ENCODE measurements around the gene NYAP1. TPM values are rescaled to one million over a fixed set of nuclear protein-coding genes. Genes with fewer than 3 reads are reported as not detected.
"Not testable (repeated sequence)": the region's sequence is repeated elsewhere in the genome, so short reads cannot be mapped to it uniquely, and the experiment has no call there.

Gene NYAP1
- total and polyA plus RNA-seq, 7 donors = 0.23 to 1.6 (median 1.4) TPM; not detected in 1

DNA sequence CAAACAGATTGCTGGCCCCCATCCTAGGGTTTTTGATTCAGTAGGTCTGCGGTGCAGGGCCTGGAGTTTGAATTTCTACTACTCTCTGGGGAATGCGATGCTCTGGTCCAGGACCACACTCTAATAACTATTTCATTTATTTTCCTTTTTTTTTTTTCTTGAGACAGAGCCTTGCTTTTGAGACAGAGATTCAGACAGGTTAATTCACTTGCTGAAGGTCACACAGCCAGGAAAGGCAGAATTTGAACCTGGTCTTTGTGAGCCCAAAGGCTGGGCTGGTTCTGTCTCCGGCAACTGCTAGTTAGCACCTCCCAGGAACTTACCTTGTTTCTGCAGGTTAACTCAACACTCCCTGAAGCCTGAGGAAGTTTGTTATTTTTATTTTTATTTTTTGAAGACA, 31.2 kb upstream of the NYAP1 start:
- Histone ChIP-seq H3K27me3 (no peaks in the 10 kb centered on the region), H3K4me1 (peaks cover 0 to 7% (median 2%) of the 10 kb centered on the region in 4 donors), H3K9me3 (no peaks in the 10 kb centered on the region), H3K27ac (no peak overlapping the region), H3K36me3 (no peaks in the 10 kb centered on the region), H3K4me3 (no peak overlapping the region)
- DNase-seq = no peak
- TF ChIP-seq CTCF (IDR thresholded peaks at IDR 0.05) (no peak), EP300 (IDR thresholded peaks at IDR 0.05) (no peak), POLR2AphosphoS5 (IDR thresholded peaks at IDR 0.05) (no peak), POLR2A (IDR thresholded peaks at IDR 0.05) (no peak)
- intact Hi-C loops (cut with DNase I) = no loop called here
- WGBS, 2 donors = 90 to 92% methylated on average over 3 of the region's 3 CpGs

- 96 to 97% methylated on average over 8 of the region's 8 CpGs for WGBS, 2 donors
- DNase-seq; H3K36me3 ChIP-seq; H3K9me3 ChIP-seq; H3K27me3 ChIP-seq; H3K4me3 ChIP-seq; H3K27ac ChIP-seq; H3K4me1 ChIP-seq; intact Hi-C loops (cut with DNase I): not testable (repeated sequence)
Observed at GRCh38 chr7:100453854-100454253, 29.9 kb upstream of the NYAP1 start.

DNA sequence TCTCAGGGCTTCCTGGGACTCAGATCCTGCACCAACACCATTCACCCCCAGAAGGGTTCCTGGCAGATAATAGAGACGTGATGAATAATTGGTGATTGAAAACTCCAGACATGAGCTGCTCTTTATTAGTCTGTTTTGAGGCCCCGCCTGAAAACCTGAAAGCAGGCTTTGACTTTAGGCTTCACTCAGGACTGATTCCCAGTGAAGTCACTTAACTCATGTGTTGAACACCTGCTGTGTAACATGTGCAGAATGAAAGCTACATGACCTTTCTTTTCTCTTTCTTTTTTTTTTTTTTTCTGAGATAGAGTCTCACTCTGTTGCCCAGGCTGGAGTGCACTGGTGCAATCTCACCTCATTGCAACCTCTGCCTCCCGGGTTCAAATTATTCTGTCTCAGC, 28.5 kb upstream of the NYAP1 start:
- Histone ChIP-seq H3K27ac (no peak overlapping the region), H3K9me3 (no peaks in the 10 kb centered on the region), H3K4me3 (no peak overlapping the region), H3K36me3 (no peaks in the 10 kb centered on the region), H3K4me1 (peaks cover 0 to 4% (median under 1%) of the 10 kb centered on the region in 4 donors), H3K27me3 (no peaks in the 10 kb centered on the region)
- DNase-seq = no peak
- intact Hi-C loops (cut with DNase I) = no loop called here
- no peak for TF ChIP-seq EP300 (IDR thresholded peaks at IDR 0.05)
- no peak for TF ChIP-seq POLR2AphosphoS5 (IDR thresholded peaks at IDR 0.05)
- no peak for TF ChIP-seq CTCF (IDR thresholded peaks at IDR 0.05)
- TF ChIP-seq POLR2A (IDR thresholded peaks at IDR 0.05) = no peak
- 86 to 87% methylated on average over 3 of the region's 3 CpGs for WGBS, 2 donors

DNA sequence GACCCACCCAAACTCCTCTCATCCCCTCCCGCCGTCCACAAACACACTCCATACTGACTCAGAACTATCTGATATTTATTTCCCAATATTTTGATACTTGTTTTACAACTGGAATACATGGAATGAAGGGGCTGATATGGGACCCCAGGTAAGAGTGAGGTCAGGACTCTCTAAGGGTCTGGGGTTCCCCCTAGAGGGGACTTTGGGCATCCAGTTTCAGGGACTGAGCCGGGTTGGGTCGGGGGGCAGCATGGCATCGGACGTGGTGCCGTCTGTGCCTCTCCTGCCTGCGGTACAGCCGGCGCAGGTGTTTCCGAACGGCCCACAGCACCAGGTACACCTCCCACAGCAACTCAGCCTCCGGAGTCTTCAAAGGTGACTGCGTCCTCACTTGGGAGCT, 27.2 kb upstream of the NYAP1 start:
- H3K36me3 ChIP-seq = peaks cover 0 to 5% (median 0%) of the 10 kb centered on the region in 4 donors
- TF ChIP-seq POLR2A (IDR thresholded peaks at IDR 0.05) (no peak), CTCF (IDR thresholded peaks at IDR 0.05) (no peak), EP300 (IDR thresholded peaks at IDR 0.05) (no peak), POLR2AphosphoS5 (IDR thresholded peaks at IDR 0.05) (no peak)
- intact Hi-C loops (cut with DNase I) = no loop called here
- H3K27me3 ChIP-seq = no peaks in the 10 kb centered on the region
- DNase-seq = no peak
- 93 to 94% methylated on average over 14 of the region's 14 CpGs for WGBS, 2 donors
- no peaks in the 10 kb centered on the region for H3K9me3 ChIP-seq
- no peak overlapping the region for H3K4me3 ChIP-seq
- no peaks in the 10 kb centered on the region for H3K4me1 ChIP-seq
- no peak overlapping the region for H3K27ac ChIP-seq

- H3K9me3 ChIP-seq = no peaks in the 10 kb centered on the region
- no peak for DNase-seq
- H3K27me3 ChIP-seq = no peaks in the 10 kb centered on the region
- TF ChIP-seq POLR2AphosphoS5 (IDR thresholded peaks at IDR 0.05) (no peak), EP300 (IDR thresholded peaks at IDR 0.05) (no peak), CTCF (IDR thresholded peaks at IDR 0.05) (no peak), POLR2A (IDR thresholded peaks at IDR 0.05) (no peak)
- no peak overlapping the region for H3K4me3 ChIP-seq
- intact Hi-C loops (cut with DNase I) = no loop called here
- 93 to 94% methylated on average over 6 of the region's 6 CpGs for WGBS, 2 donors
- H3K36me3 ChIP-seq = peaks cover 0 to 5% (median 0%) of the 10 kb centered on the region in 4 donors
- no peaks in the 10 kb centered on the region for H3K4me1 ChIP-seq
- H3K27ac ChIP-seq = no peak overlapping the region
Observed at GRCh38 chr7:100457033-100457432, 26.7 kb upstream of the NYAP1 start.

All from sigmoid colon (tissue), 7 donors.